GM18520 (cell line): ENCODE data around the gene TRAPPC14.
A peak's percentile ranks its signal among the peaks of the same experiment; 100 is the strongest.
"Not testable (repeated sequence)": the region's sequence is repeated elsewhere in the genome, so short reads cannot be mapped to it uniquely, and the experiment has no call there.

Experiments used
- ATAC-seq: cut with Tn5 transposase; IDR thresholded peaks from one replicate; pipeline ENCODE4 v1.9.1; 2021; ENCODE audit not compliant: unreplicated experiment

Gene TRAPPC14

DNA sequence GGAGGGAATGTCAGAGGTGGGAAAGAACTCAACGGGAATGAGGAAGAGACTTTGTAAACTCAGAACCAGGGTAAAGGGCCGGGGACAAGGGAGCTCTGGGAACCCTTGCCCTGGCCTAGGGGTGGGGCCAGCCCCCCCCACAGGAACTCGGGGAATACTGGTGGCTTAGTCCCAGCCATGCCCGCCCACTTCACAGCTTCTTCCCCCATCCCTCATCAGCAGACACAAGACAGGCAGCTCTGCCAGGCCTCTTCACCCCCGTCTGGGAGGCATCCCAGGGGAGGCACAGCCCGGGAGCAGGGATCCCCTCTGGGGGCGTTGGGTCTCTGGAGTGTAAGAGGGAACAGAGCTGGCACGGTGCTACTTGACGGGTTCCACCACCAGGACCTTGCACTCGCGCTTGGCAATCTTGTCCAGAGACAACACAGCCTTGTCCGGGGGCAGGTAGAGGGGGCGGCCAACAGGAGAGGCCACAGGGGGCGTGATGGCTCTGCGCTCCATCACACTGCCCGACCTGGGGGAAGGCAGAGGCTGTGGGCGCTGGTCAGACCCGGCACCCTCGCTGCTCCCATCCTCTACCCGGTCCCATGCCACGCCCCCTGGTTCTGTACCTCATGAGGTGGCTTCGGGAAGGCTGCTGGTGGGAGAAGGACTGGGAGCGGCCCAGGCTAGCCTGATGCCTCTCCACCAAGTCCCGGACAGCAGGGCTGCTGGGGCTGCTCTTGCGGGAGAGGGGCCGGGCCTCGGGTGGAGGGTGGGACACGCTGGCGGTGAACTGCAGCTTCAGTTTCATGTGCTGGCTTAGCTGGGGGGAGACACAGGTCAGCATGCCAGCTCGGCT is 3.7 kb downstream of the TRAPPC14 start:
- ATAC-seq: no peak

DNA sequence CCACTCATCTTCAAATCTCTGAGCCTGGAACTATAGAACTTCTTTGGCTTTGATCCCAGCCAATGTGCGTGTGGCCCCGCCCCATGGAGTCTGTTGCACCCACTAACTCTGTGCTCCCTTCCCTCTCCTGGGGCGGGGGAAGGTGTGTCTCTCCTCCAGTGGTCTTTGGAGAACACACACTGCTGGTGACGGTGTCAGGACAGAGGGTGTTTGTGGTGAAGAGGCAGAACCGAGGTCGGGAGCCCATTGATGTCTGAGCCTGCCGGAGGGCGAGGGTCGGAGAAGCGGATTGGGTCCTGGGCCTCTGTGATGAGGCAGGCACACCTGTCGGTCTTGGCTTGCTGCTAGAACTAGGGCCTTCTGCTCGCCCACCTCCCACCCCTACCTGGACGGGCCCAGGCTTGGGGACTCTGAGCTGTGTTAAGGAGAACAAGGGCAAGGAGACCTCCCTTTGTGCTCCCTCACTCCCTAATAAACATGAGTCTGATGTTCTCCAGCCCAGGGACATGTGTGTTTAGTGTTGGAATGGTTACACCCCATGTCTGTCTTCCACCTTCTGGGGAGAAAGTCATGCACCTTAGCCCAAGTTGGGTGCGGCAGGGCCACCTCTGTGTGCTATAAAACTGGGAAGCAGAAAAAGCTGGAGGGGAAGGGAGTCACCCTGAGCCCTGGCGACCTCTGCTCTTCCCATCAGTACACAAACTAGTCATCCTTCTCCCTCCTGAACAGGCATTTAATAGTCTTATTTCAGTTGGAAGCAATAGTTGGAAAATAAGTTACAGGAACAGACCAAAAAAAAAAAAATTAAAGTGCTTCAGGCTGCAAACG is 4.6 kb downstream of the TRAPPC14 start:
- ATAC-seq: no peak

DNA sequence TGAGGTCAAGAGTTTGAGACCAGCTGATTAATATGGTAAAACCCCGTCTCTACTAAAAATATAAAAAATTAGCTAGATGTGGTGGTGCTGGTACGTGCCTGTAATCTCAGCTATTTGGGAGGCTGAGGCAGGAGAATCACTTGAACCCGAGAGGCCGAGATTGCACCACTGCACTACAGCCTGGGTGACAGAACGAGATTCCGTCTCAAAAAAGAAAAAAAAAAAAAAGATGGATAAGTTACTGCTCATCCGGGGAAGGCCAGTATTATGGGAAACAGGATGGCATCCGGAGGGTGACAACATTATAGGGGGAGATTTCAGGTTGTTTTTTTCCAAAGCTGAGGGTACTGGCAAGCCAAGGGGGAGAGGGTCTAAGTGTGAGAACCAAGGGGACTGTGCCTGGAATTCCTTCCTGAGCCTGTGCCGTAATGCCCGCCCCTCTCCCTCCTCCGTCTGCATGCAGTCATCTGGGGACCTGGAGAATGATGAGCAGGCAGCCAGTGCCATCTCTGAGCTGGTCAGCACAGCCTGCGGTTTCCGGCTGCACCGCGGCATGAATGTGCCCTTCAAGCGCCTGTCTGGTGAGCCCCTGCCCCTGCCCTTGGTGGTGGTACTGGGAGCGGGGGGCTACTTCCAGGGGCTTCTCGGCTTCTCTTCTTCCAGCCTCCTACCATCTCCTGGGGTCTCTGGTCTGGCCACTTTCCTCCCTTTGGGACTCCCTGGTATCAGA is 5.4 kb downstream of the TRAPPC14 start:
- no peak for ATAC-seq

DNA sequence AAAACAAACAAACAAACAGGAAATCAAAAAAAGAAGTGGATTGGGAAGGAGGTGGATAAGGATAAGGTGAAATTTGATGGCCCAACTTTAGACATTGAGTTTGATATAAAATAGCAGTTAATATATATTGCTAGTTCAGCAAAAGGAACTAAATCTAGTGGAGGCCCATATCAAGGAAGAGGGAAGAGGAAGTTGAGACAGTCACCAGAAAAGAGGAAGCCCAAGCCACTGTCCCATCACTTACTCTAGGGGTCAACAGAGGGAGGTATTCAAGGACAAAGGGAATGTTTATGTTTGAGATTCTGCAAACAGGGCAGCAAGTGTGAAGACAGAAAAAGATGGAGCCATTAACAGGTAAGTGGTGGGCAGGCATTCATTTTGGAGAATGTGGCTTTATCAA is 6.1 kb downstream of the TRAPPC14 start:
- no peak for ATAC-seq

DNA sequence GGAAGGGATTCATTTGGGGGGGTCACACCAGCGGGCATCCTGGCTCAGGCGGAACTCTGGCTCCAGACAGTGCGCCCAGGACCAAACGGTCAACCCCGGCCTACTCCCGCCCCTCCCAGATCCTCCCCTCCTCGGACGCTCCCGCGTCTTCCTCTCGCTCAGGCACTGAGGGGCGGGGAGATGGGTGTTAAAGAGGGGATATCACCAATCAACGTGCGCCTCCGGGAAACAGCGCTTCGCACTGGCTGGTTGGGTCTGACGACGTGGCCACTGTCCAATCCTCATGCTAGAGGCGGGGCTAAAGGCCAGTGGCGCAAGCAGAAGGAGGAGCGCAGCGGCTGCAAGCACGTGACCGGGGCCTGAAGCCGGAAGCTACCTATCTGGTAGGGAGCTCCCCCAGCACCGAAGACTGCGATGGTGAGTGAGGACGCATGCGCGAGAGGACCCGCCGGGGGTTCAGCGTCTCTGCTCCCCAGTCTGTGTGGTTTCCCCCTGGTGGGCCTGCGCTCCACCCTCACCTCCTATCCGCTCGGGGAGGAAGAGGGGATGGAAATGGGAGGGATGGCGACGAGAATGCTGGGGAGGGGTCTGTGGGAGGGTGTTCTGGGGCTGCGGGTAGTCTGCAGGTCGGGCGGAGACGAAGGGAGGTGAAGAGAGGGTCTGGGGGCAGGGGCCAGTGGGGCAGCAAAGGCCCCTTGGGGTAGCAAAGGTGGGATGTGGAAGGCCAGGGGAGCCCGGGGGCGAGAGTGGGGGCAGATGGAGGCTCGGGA is 9.8 kb downstream of the TRAPPC14 start, which contains the start of gene LAMTOR4:
TSS of gene LAMTOR4 (plus strand) at position 360 of the 770 bp plus-strand sequence. CDS start at position 415, 55 bp downstream.
- ATAC-seq: peak; percentile 99

DNA sequence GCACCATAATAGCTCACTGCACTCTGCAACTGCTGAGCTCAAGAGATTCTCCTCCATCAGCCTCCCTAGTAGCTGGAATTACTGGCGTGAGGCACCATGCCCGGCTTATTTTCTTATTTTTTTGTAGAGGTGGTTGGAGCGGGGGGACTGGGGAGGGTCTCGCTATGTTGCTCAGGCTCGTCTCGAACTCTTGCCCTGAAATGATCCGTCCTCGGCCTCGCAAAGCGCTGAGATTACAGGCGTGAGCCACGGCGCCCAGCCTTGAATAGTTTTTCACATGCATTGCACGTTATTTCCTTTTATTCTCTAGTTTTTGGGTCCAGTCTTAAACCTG is 10.3 kb downstream of the TRAPPC14 start:
- no peak for ATAC-seq

DNA sequence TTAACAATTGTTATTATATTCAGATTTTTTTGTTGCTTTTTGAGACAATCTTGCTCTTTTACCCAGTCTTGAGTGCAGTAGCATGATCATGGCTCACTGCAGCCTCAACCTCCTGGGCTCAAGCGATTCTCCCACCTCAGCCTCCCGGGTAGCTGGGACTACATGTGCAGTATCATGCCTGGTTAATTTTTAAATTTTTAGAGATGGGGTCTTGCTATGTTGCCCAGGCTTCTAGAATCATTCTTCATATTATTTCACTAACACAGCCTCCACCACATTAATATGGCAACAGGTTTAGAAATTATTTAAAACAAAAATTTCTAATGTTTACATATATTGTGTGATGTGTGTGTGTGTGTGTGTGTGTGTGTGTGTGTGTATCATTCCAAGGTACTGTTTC is 11.2 kb downstream of the TRAPPC14 start:
- no peak for ATAC-seq

DNA sequence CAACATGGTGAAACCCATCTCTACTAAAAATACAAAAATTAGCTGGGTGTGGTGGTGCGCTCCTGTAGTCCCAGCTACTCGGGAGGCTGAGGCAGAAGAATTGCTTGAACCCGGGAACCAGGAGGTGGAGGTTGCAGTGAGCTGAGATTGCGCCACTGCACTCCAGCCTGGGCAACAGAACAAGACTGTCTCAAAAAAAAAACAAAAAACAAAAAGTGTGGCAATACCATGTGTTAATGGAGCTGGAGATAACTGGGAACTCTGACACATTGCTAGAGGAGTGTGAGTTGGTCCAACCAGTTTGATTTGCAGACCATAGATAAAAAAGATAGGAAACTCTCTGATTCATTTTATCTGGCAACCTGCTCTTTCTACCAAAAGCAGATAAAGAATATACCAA is 12.2 kb downstream of the TRAPPC14 start:
- not testable (repeated sequence) for ATAC-seq

DNA sequence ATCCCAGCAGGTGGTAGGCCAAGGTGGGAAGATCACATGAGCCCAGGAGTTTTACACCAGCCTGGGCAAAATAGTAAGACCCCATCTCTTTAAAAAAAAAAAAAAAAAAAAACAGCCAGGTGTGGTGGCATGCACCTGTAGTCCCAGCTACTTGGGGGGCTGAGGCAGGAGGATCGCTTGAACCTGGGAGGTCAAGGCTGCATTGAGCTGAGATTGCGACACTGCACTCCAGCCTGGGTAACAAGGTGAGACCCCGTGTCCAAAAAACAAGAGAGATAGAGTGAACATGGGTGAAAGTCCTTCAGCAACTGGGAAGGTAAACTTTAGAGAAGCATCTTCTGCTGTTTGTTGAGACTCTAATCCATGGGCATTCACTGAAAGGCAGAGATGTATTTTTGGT is 16.1 kb downstream of the TRAPPC14 start:
- no peak for ATAC-seq

DNA sequence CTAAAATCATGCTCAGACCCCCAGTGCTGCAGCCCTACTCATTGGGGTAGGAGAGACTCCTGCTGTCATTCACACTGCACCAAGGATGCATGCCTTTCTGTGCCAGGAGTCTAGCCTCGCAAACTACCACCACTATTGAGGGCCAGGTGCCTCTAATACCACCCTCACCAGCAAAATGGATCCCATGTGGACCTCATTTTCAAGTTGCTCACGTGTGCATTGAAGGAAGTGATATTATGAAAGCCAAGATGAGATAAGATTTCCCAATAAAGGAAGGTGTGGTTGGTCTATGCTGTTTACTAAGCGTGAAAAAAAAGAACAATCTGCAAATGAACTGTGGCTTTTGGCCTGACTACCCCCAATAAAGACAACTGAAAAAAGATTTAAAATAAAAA is 17.0 kb downstream of the TRAPPC14 start:
- ATAC-seq: no peak

DNA sequence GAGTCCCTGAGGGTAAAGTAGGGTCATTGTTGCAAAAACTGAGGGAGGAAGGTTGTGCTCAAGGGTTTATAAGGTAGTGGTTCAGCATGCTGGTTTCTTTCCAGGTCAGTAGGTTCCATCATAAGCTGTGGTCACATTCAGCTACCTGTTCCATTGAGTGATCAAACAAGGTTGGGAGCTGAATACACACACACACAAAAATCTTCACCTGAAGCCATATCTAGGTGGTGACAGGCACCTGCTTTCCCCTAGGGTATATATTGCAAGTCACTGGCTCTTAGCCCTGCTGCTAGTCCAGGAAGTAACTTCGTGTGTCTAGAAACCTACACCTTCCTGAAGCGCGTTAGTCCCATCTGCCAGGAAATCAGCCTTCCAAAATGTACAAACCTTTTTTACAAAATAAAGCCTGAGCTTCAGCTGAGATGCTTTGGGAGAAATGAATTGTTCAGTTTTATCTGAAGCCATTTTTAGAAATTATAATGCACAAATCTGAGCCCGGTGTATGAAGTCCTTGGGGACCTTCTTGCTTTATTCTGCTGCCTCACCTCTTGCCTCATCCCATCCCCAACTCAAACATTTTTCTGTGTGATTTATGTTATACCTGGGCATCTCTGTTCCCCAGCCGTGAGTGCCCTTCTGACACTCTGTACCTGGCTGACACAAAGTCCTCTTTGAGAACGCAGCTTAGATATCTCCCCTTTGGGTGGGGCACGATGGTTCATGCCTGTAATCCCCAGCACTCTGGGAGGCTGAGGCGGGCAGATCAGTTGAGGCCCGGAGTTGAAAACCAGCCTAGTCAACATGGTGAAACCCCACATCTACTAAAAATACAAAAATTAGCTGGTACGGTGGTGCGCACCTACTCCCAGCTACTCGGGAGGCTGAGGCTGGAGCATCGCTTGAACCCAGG is 20.4 kb downstream of the TRAPPC14 start:
- no peak for ATAC-seq

DNA sequence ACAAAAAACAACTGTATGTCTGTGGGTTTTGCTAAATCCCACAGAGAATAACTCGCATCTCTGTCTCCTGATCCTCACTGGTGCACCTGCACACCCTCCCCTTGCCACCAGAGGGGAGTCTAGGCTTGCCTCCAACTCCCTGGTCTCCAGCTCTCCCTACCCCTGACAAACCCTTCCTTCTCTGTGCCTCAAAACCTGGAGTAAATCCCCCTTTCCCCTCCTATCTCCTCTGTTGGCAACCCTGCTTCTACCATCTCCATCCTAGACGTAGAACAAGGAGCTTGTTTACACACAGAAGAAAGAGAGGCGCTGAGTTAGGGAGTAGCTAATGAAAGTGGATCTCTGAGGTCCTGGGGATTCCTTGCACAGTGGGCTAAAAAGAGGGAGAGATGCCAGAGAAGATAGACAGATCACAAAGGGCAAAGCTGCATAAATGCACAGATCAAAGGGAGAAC is 25.8 kb downstream of the TRAPPC14 start:
- no peak for ATAC-seq

DNA sequence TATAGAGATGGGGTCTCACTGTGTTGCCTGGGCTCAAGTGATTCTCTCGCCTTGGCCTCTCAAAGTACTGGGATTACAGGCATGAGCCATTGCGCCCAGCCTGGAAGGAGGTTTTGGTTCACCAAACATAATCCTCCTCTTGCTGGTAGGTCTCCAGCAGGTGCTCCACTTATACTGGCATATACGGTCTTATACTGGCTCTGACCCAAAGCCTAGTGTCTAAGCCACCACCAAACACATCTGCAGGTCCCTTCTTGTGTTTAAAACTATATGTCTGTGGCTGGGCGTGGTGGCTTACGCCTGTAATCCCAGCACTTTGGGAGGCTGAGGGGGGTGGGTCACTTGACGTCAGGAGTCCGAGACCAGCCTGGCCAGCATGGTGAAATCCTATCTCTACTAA is 26.4 kb downstream of the TRAPPC14 start:
- no peak for ATAC-seq

DNA sequence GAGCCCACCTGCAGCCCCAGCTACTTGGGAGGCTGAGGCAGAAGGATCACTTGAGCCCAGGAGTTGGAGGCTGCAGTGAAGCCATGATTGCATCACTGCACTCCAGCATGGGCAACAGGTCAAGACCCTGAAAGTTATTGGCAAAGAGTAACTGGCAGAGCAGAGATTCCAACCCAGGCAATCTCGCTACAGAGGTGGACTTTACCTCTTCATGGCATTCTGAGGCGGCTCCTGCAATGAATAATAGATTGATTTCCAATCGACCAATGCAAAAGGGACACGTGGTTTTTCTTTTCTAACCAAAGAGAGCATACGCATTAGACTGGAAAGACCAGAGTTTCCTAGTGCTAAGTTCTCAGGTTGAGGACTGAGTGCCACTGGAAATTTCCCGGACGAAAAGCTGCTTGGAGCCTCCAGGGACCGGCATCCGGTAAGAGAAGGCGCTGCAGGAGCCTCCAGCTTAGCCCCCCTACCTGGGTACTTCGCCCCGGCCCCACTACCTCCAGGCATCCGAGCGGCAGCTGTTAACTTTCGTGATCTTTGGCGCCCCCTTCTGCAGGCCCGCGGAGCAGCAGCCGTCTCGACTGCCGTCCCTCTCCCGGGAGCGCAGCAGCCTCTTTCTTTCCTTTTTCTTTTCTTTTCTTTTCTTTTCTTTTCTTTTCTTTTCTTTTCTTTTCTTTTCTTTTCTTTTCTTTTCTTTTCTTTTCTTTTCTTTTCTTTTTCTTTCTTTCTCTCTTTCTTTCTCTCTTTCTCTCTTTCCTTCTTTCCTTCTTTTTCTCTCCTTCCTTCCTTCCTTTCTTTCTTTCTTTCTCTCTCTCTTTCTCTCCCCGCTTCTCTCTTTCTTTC is 27.7 kb downstream of the TRAPPC14 start:
- ATAC-seq: no peak

DNA sequence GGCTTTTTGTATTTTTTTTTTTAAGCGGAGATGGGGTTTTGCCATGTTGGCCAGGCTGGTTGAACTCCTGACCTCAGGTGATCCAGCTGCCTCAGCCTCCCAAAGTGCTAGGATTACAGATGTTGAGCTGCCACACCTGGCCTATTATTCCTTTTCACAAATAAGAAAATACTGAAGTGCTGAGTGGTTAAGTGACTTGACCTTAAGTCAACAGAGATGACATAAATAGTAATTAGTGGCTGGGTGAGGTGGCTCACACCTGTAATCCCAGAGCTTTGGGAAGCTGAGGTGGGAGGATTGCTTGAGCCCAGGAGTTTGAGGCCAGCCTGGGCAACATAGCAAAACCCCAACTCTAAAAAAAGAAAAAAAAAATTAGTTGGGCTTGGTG is 28.3 kb downstream of the TRAPPC14 start:
- ATAC-seq: not testable (repeated sequence)

DNA sequence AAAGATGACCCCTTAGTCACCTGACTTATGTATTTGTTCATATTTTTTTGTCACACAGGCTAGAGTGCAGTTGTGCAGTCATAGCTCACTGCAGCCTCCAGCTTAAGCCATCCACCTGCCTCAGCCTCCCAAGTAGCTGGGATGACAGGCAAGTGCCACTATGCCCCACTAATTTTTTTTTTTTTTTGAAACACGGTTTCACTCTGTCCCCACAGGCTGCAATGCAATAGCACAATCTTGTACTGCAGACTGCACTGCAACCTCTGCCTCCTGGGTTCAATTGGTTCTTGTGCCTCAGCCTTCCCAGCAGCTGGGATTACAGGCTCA is 29.9 kb downstream of the TRAPPC14 start:
- ATAC-seq: no peak

DNA sequence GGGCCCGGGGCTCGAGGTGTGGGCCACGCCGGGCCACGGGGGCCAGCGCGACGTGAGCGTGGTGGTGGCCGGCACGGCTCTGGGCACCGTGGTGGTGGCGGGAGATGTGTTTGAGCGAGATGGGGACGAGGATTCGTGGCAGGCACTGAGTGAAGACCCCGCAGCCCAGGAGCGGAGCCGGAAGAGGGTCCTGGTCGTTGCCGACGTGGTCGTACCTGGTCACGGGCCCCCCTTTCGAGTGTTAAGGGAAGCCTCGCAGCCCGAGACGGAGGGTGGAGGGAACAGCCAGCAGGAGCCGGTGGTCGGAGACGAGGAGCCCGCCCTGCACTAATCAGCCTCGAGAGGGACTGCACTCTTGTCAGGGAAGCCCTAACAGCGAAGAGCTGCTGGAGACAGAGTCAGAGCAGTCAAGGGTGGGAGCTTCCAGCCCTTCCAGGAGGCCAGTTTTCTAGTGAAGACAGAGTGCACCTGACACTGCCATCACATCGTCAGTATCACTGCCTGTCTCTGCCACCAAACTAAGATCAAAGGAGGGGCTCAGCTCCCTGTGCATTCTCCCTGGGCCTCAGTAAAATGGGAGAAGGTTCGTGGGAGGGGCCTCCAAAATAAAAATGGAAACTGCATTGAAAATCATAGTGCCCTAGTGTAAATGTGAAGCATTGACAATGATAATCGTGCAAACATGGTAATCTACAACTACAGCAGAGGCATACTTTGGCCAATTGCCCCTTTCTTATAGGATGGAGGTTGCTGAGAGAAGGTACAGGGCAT is 30.5 kb downstream of the TRAPPC14 start:
- no peak for ATAC-seq
